Tibial nerve (tissue), 4 donors: Measurements from ENCODE around the gene TRERF1. TPM values are rescaled to one million over a fixed set of nuclear protein-coding genes. Genes with fewer than 3 reads are reported as not detected.

Source experiments
- DNase-seq, 2 donors: peaks; one replicate each; pipeline ENCODE4 v3.0.0-alpha.2; 2019; ENCODE audit warnings: low spot score in 2 of 2
- H3K27ac ChIP-seq, 4 donors: fragments of 200-600 bp; sonication (generic) in 3 of 4; one replicate each; pipeline ENCODE4 v1.5.1; 2017 to 2019; ENCODE audit warnings: mild to moderate bottlenecking in 1 of 4
- H3K27me3 ChIP-seq, 2 donors: fragments of 200-600 bp; sonication (generic) in 1 of 2; one replicate each; pipeline versions ENCODE4 v1.5.1 to v1.6.0; 2017 to 2019
- H3K36me3 ChIP-seq, 3 donors: fragments of 200-600 bp; sonication (generic); one replicate each; pipeline ENCODE4 v1.5.1; 2018 to 2019
- H3K4me1 ChIP-seq, 4 donors: fragments of 200-600 bp; sonication (generic) in 3 of 4; one replicate each; pipeline ENCODE4 v1.5.1; 2017 to 2019
- H3K4me3 ChIP-seq, 4 donors: fragments of 200-600 bp; sonication (generic) in 3 of 4; one replicate each; pipeline ENCODE4 v1.5.1; 2017 to 2019; ENCODE audit warnings: mild to moderate bottlenecking in 1 of 4, moderate library complexity in 1 of 4
- H3K9me3 ChIP-seq, 4 donors: fragments of 200-600 bp; sonication (generic) in 3 of 4; one replicate each; pipeline ENCODE4 v1.5.1; 2017 to 2019
- EP300 ChIP-seq, 2 donors: sonication (generic); formaldehyde crosslinking; IDR thresholded peaks; one replicate each; pipeline ENCODE4 v1.6.1; 2017; ENCODE audit warnings: antibody characterized with exemption in 2 of 2, mild to moderate bottlenecking in 1 of 2
- POLR2A ChIP-seq, 2 donors: fragments of 450-650 bp; IDR thresholded peaks; one replicate each; pipeline ENCODE4 v1.6.1; 2017; ENCODE audit warnings: antibody characterized with exemption in 2 of 2, mild to moderate bottlenecking in 2 of 2, moderate library complexity in 2 of 2
- WGBS, 2 donors: methylation state at CpG; one replicate each; pipeline ENCODE4 v1.1.5; 2018; 5-methylcytosine and 5-hydroxymethylcytosine counted together
- total RNA-seq, 4 donors: library from RNA; depleted of rRNA; stranded (reverse); fragments of >200 nt; gene quantifications; one replicate each; pipeline ENCODE4 v1.1.0, GENCODE V29; 2016
- TF ChIP-seq, protein P1 (sequence below), 5 experiments: fragments of 200-600 bp in 3 of 5; fragments of 450-650 bp in 2 of 5; sonication (generic) in 3 of 5; IDR thresholded peaks; one replicate each; pipeline ENCODE4 v1.5.1; 2016 to 2019; ENCODE audit warnings: antibody characterized with exemption in 5 of 5, mild to moderate bottlenecking in 3 of 5, moderate library complexity in 2 of 5

The TRERF1 gene
- total RNA-seq, 4 donors from 2014 or later, result 4.2 to 7.2 (median 4.9) TPM

DNA sequence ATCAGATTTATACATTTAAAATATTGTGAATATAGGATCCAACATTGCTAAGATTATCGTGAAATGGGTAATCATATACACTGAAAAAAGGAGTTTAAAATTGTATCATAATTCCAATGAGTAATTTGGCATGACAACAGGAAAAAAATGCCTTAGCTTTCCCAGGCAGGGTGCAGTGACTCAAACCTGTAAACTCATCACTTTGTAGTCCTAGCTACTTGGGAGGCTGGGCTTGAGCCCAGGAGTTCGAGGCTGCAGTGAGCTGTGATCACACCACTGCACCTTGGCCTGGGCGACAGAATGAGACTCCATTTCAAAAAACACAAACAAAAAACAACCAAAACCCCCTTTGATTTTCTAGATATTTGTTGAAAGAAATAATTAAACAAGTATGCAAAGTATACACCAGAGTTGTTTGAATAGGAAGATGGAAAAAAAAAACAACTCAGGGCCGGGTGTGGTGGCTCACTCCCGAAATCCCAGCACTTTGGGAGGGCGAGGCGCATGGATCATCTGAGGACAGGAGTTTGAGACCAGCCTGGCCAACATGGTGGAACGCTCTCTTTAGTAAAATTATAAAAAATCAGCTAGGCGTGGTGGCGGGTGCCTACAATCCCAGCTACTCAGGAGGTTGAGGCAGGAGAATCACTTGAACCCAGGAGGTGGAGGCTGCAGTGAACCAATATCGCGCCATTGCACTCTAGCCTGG, 98.7 kb downstream of the TRERF1 start:
- no peaks in the 10 kb centered on the region for H3K9me3 ChIP-seq
- H3K36me3 ChIP-seq, result no peaks in the 10 kb centered on the region
- H3K4me3 ChIP-seq, result no peak overlapping the region
- no peaks in the 10 kb centered on the region for H3K4me1 ChIP-seq
- no peaks in the 10 kb centered on the region for H3K27me3 ChIP-seq
- 94% methylated on average over 12 of the region's 12 CpGs for WGBS, 2 donors
- TF ChIP-seq EP300 (IDR thresholded peaks at IDR 0.05) (no peak), POLR2A (IDR thresholded peaks at IDR 0.05) (no peak)
- TF ChIP-seq, protein P1, sequence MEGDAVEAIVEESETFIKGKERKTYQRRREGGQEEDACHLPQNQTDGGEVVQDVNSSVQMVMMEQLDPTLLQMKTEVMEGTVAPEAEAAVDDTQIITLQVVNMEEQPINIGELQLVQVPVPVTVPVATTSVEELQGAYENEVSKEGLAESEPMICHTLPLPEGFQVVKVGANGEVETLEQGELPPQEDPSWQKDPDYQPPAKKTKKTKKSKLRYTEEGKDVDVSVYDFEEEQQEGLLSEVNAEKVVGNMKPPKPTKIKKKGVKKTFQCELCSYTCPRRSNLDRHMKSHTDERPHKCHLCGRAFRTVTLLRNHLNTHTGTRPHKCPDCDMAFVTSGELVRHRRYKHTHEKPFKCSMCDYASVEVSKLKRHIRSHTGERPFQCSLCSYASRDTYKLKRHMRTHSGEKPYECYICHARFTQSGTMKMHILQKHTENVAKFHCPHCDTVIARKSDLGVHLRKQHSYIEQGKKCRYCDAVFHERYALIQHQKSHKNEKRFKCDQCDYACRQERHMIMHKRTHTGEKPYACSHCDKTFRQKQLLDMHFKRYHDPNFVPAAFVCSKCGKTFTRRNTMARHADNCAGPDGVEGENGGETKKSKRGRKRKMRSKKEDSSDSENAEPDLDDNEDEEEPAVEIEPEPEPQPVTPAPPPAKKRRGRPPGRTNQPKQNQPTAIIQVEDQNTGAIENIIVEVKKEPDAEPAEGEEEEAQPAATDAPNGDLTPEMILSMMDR (IDR thresholded peaks at IDR 0.05), result no peak
- H3K27ac ChIP-seq, result no peak overlapping the region
- no peak for DNase-seq

- Histone ChIP-seq H3K36me3 (peaks cover 0 to 5% (median 0%) of the 10 kb centered on the region in 3 donors), H3K4me1 (no peaks in the 10 kb centered on the region), H3K27me3 (no peaks in the 10 kb centered on the region), H3K27ac (no peak overlapping the region), H3K9me3 (no peaks in the 10 kb centered on the region), H3K4me3 (no peak overlapping the region)
- 71 to 76% methylated on average over 3 of the region's 3 CpGs for WGBS, 2 donors
- TF ChIP-seq POLR2A (IDR thresholded peaks at IDR 0.05) (no peak), EP300 (IDR thresholded peaks at IDR 0.05) (no peak)
- TF ChIP-seq, protein P1 (IDR thresholded peaks at IDR 0.05), result no peak
- DNase-seq, result no peak
Observed at GRCh38 chr6:42350911-42351310, 100.8 kb downstream of the TRERF1 start.

DNA sequence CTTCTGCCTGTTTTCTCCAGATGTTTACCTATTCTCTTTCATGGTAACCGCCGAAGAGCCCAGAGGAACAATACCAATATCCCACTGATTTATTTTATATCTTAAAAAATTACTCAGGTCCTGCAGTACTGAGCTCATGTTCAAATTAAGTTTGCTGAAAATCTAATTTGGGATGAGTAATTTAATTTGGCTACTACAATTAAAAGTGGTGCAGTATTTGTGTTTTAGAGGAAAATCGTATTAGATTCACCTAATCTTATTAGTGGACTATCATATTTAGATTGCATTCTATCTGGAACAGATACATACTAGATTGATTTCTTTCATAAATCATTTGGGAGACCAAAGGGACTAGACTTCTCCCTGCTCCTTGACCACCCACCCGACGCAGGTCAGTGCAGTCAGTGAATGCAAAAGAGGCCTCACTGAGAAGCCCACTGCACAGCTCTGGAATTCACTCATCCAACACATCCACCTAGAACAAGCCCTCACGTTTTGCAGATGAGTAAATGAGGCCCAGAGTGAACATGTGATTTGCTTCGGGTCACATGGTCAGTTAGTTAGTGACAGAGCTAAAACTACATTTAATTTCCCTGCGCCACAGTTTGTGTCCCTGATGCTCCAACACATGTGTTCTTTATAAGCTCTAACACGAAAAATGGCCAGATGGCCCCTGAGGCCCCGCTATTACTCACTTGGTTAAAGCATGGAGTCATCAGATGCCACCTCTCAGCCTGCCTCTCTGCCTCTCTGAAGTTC, 101.8 kb downstream of the TRERF1 start:
- Histone ChIP-seq H3K27ac (no peak overlapping the region), H3K4me1 (no peaks in the 10 kb centered on the region), H3K4me3 (no peak overlapping the region), H3K9me3 (no peaks in the 10 kb centered on the region), H3K36me3 (peaks cover 0 to 5% (median 0%) of the 10 kb centered on the region in 3 donors), H3K27me3 (no peaks in the 10 kb centered on the region)
- TF ChIP-seq POLR2A (IDR thresholded peaks at IDR 0.05) (no peak), EP300 (IDR thresholded peaks at IDR 0.05) (no peak)
- TF ChIP-seq, protein P1 (IDR thresholded peaks at IDR 0.05), result no peak
- DNase-seq, result no peak
- WGBS, 2 donors, result 85 to 91% methylated on average over 10 of the region's 10 CpGs

- Histone ChIP-seq H3K4me3 (no peak overlapping the region), H3K9me3 (no peaks in the 10 kb centered on the region), H3K36me3 (peaks cover 0 to 5% (median 0%) of the 10 kb centered on the region in 3 donors), H3K27ac (no peak overlapping the region), H3K4me1 (no peaks in the 10 kb centered on the region), H3K27me3 (no peaks in the 10 kb centered on the region)
- whole genome bisulfite sequencing, 2 donors, result 94 to 97% methylated on average over 7 of the region's 7 CpGs
- no peak for DNase-seq
- TF ChIP-seq, protein P1 (IDR thresholded peaks at IDR 0.05), result no peak
- TF ChIP-seq POLR2A (IDR thresholded peaks at IDR 0.05) (no peak), EP300 (IDR thresholded peaks at IDR 0.05) (no peak)
Observed at GRCh38 chr6:42347456-42347855, 104.3 kb downstream of the TRERF1 start.
